NCI-H1436 (cell line): Measurements from ENCODE around the gene BNC2.
"Not testable (repeated sequence)": the region's sequence is repeated elsewhere in the genome, so short reads cannot be mapped to it uniquely, and the experiment has no call there.

Experiments
- DNase-seq: peaks from one replicate; lab custom pipeline; 2025; lab: John Stamatoyannopoulos, UW

BNC2 gene

DNA sequence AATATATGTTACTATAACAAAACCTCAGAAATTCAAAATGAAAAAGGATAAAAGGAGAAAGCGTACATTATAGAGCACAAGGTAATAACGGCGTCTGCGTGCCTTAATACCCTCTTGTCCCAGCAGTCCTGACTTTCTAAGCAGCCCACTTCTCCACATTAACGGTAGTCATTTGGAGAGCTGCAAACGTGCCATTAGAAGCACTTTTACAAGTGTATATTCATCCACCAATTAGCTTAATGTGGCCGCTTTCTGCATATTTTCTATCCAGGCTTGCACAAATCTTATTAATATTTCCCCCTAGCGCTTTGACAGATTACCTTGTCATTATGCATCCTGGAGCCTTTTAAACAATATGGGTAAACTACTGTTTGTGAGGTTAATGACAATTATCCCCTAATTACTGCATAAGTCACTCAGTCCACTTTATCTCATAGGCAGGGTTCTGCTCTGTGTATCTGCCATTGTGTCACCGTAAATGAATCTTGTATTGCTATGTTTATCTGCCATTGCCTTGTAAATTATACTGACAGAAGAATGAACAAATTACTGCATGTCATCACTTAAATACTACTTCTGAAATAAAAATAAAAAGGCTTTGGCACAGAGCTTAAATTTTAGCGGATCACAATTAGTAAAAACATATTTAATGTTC lies 421.3 kb downstream of the BNC2 start:
- peak; percentile 77 for DNase-seq

- no peak for DNase-seq
Observed at GRCh38 chr9:16447946-16448345, 422.5 kb downstream of the BNC2 start.

GRCh38 chr9:16446636-16447035 lies 423.8 kb downstream of the BNC2 start:
- DNase-seq, result no peak

DNA sequence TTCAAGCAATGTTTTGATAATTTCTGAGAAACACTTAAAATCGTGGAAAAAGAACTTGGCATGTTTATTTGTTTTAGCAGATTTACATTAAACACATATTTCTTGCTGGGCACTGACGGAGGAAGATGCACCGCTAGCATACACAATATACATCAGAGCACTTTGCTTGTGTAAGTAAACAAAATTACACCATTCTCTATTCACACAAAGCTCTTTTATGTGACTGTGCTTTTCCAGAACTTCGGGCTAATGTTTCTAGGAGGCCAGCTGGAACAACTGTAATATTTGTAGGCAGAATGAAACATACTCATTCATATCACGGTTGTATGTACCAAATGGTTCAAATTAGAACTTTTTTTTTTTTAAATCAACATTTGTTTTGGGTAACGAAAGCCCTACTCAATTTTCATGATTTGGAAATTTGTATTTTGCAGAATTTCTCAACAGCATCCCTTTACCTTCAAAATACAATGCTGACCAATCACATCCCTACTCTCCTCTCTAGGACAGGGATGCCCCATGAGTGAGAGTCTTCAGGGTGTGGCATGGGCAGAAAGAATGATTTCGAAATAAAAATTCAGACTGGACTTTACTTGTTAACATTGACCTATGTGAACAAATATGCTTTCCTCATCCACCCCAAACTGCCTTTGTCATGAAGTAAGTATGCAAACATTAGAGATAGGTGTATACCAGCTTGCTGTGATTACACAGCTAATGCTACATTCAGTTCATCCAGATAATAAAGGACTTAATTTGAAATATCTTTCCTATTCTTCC lies 425.1 kb downstream of the BNC2 start:
- no peak for DNase-seq

DNA sequence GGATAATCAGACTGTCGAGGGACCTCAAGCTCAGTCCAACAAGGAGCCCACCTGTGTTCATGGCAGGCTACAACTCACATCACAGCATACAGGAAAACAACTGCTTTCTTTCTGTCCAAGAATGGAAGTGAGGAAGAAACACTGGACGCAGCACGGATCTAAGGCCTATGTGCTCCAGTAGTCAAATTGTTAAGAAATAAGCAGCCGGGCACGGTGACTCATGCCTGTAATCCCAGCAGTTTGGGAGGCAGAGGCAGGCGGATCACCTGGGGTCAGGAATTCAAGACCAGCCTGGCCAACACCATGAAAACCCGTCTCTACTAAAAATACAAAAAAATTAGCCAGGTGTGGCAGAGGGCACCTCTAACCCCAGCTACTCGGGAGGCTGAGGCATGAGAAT lies 427.8 kb downstream of the BNC2 start:
- DNase-seq, result no peak

- no peak for DNase-seq
Observed at GRCh38 chr9:16441791-16442190, 428.7 kb downstream of the BNC2 start.

DNA sequence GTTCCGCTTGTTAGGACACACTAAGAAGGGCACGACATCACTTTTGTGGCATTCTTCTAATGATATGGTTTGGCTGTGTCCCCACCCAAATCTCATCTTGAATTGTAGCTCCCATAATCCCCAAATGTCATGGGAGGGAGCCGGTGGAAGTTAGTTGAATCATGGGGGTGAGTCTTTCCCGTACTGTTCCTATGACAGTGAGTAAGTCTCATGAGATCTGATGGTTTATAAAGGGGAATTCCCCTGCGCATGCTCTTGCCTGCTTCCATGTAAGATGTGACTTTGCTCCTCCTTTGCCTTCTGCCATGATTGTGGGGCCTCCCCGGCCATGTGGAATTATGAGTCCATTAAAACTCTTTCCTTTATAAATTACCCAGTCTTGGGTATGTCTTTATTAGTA lies 431.6 kb downstream of the BNC2 start:
- not testable (repeated sequence) for DNase-seq

- no peak for DNase-seq
Observed at GRCh38 chr9:16436545-16436944, 433.9 kb downstream of the BNC2 start.

GRCh38 chr9:16434526-16434925 lies 435.9 kb downstream of the BNC2 start:
- DNase-seq, result no peak

- DNase-seq, result no peak
Observed at GRCh38 chr9:16433494-16433893, 437.0 kb downstream of the BNC2 start.

DNA sequence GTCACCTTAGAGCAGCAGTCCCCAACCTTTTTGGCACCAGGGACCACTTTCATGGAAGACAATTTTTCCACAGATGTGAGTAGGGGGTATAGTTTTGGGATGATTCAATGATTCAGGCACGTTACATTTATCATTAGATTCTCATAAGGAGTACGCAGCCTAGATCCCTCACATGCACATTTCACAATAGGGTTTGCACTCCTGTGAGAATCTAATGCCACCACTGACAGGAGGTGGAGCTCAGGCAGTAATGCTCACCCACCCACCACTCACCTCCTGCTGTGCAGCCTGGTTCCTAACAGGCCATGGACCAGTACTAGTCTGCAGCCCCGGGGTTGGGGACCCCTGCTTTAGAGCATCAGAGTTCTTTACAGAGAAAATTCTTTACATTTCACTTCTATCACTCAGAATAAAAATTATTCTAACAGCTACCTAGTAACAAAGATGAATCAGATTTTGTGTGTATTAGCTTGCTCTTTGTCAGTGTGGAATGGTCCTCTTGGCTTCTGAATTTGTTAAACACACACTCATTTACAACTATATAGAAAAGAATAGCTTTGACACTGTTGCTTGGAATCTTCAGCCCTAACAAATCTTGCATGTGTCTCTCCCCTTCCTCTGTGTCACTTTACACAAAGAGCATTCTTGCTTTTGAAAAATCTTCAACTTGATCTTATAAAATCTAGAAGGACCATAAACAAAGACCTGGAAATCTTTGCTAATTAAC lies 438.6 kb downstream of the BNC2 start:
- DNase-seq, result no peak

DNA sequence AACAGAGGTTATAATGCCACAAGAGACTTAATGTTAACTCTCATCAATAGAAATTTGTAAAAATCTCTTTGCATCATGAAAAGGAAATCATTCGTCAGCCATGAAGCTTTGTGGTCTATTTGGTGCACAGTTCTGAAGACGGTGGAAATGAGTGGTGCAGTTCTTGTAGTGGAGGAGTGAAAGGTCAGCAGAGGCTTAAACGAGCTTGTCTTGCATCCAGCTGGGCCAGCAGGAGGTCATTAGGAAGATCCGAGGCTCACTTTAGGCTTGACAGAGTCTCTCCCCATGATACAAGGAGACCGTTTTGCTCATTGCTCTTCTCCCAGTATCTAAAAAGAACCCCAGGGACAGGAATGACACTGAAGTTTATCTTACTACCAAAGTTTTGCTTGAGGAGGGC lies 440.8 kb downstream of the BNC2 start:
- DNase-seq, result no peak

- DNase-seq, result no peak
Observed at GRCh38 chr9:16427873-16428427, 442.5 kb downstream of the BNC2 start.

DNA sequence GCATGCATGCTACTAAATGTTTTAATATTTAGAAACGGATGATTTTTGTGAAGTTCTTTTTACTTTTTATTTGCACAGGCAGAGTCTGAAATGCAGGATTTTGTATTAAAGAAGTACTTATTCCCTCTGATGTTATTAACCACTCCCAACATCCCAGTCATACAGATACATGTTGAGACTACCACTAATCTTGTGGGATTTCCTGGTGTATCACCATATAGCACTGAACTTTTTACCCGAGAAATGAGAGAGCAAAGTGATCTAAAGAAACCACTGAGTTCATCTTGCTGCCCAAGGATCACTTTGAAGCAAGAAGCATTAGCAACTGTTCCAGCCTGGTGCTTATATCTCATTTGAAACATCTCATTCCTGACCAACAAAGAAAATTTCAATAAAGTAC lies 443.8 kb downstream of the BNC2 start:
- no peak for DNase-seq

GRCh38 chr9:16425562-16426231 lies 444.8 kb downstream of the BNC2 start:
- no peak for DNase-seq

DNA sequence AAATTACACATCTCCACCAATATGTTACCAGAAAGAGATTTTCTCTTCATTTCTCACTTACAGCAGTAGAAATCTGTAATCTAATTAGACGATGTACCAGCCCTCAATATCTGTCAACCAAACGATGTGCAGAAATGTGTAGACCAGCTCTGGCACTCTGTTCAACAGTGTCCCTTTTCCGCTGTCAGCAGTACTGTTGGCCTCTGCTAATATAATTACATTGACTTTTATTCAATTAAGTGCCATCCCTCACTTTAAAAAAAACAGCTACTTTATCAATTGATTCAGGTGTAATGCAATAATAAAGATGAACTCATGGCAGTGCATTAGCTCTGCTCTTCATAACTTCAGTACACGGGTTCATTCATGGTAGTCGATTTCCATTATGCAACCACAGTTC lies 448.4 kb downstream of the BNC2 start:
- DNase-seq, result no peak

DNA sequence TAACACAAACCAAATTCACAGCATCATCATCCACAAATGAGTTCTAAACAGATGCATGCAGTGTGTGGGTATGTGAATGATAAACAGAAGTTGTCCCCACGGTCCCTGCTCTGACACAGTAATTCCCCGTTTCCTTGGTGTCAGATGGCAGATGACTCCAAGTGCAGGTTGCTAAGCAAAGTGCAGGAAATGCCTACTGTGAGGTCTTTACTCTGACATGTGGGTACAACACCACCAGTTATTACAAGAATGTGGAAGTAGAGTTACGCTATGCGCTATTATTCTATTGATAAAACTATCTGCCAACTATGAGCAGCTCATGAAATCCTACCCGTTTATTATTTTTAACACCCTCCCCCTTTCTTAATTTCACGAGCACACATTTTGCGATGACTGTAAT lies 448.9 kb downstream of the BNC2 start:
- no peak for DNase-seq

DNA sequence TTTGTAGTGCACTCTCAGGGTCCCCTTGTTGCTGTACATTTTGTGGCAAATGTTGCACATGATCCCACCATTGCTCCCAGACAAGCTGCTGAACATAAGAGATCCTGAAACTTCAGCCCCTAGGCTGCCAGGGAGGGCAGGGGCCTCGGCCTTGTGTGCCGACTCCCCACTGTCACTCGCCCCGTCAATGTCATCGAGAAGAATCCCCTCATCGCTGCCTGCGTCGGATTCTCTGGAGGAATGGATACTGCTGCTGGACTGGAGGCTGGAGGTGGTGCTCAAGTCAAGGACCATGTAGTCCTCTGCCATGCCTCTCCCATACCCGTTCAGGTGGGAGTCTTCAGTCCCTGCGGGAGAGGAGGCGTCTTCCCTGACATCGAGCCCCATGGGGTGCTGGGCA lies 451.3 kb downstream of the BNC2 start:
- no peak for DNase-seq

DNA sequence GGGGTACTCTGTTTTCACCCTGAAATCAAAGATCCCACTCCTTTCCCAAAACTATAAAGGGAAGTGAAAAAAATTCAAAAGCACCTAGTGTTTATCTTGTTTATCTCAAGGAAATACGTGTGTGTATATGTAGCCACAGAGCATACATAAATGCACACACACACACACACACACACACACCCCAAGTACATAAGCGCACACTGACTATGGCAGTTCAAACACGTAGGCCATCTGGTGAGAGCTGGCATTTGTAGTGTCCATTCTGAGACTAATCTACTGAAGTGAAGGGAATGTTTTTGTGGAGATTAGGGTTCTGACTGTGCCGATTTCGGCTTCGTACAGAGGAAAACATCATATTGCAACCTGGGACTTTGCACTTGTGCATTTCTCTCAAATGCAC lies 451.7 kb downstream of the BNC2 start:
- no peak for DNase-seq

- no peak for DNase-seq
Observed at GRCh38 chr9:16417749-16418148, 452.7 kb downstream of the BNC2 start.

- no peak for DNase-seq
Observed at GRCh38 chr9:16417161-16417560, 453.3 kb downstream of the BNC2 start.

DNA sequence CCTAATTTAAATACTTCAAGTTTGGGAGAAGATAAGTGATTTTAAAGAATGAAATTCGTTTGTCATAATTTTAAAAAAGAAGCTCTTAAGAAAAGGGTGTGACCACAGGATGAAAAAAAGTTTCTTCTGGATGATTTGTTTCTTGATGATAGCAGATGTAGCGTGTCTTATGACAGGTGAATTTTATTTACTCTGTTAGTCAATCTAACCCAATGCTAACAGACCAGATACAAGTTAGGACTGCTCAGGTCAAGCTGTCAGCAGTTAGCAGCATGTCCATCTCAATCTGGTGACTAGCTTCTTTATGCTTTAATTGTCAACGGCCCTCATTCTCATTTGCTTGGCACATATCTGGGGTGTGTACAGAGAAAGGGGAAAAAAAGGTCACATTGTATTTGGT lies 456.0 kb downstream of the BNC2 start:
- DNase-seq, result no peak
